Transverse colon (tissue), 4 donors: ENCODE results near the gene LRRC3. TPM values are rescaled to one million over a fixed set of nuclear protein-coding genes. Genes with fewer than 3 reads are reported as not detected.

ENCODE experiments used
- DNase-seq: peaks from one replicate; pipeline ENCODE4 v3.0.0-alpha.2; 2019
- H3K27ac ChIP-seq, 4 donors: fragments of 200-600 bp; sonication (generic); 2 replicates each; pipeline ENCODE4 v1.5.1; 2016 to 2018; ENCODE audit warnings: inconsistent platforms in 4 of 4
- H3K27me3 ChIP-seq: fragments of 200-600 bp; sonication (generic); 2 replicates; pipeline ENCODE4 v1.5.1; 2017; ENCODE audit warnings: inconsistent platforms
- H3K36me3 ChIP-seq, 4 donors: fragments of 200-600 bp; sonication (generic); 2 replicates each; pipeline ENCODE4 v1.5.1; 2017 to 2019; ENCODE audit warnings: inconsistent platforms in 4 of 4
- H3K4me1 ChIP-seq, 4 donors: fragments of 200-600 bp; sonication (generic); 2 replicates each; pipeline ENCODE4 v1.5.1; 2017 to 2020; ENCODE audit warnings: inconsistent platforms in 4 of 4
- H3K4me3 ChIP-seq, 4 donors: fragments of 200-600 bp; sonication (generic); 1 replicate in 1 of 4; 2 replicates in 3 of 4; pipeline versions ENCODE4 v1.5.1 to v1.6.1; 2017 to 2019; ENCODE audit warnings: inconsistent platforms in 4 of 4
- H3K9me3 ChIP-seq, 2 donors: fragments of 200-600 bp; sonication (generic); 2 replicates each; pipeline ENCODE4 v1.5.1; 2017 to 2019; ENCODE audit warnings: inconsistent platforms in 2 of 2
- EP300 ChIP-seq: sonication (generic); formaldehyde crosslinking; IDR thresholded peaks from one replicate; pipeline ENCODE4 v1.6.1; 2017; ENCODE audit warnings: antibody characterized with exemption, low read depth
- POLR2A ChIP-seq: fragments of 450-650 bp; IDR thresholded peaks from one replicate; pipeline ENCODE4 v1.6.1; 2016; ENCODE audit warnings: antibody characterized with exemption, mild to moderate bottlenecking, moderate library complexity
- POLR2AphosphoS5 ChIP-seq, 3 donors: sonication (generic); formaldehyde crosslinking; IDR thresholded peaks; one replicate each; pipeline ENCODE4 v1.6.1; 2016; ENCODE audit warnings: antibody characterized with exemption in 3 of 3
- WGBS, 2 donors: methylation state at CpG; one replicate each; pipeline ENCODE4 v1.1.5; 2018; ENCODE audit warnings: low coverage in 1 of 2; 5-methylcytosine and 5-hydroxymethylcytosine counted together
- in situ Hi-C, 4 donors: fragments of 200-750 bp; cut with MboI; loops; one replicate each; pipeline versions ENCODE4 v1.15.0 to v1.15.1; 2017; ENCODE audit warnings: low sequenced_read_pairs in 3 of 4, low pct_ligation_motif_present in 1 of 4, low pct_unique_long_range_greater_than_20kb in 1 of 4
- intact Hi-C: fragments of 100-400 bp; cut with DNase I; formaldehyde crosslinking; loops from one replicate; pipeline ENCODE4 v1.15.1; 2023; ENCODE audit warnings: low total_unique reads
- total RNA-seq, 4 donors: library from RNA; depleted of rRNA; stranded (reverse); fragments of >200 nt; gene quantifications; one replicate each; pipeline ENCODE4 v1.1.0, GENCODE V29; 2016
- TF ChIP-seq, protein P1 (sequence below), 5 experiments: fragments of 200-600 bp in 3 of 5; fragments of 450-650 bp in 2 of 5; sonication (generic) in 3 of 5; IDR thresholded peaks; 1 replicate in 2 of 5; 2 replicates in 3 of 5; pipeline ENCODE4 v1.5.1; 2016 to 2017; ENCODE audit warnings: antibody characterized with exemption in 5 of 5, inconsistent platforms in 3 of 5, mild to moderate bottlenecking in 2 of 5, moderate library complexity in 1 of 5

The LRRC3 gene
- total RNA-seq, 4 donors from 2014 or later, result 4.4 to 6.7 (median 5.1) TPM

- Histone ChIP-seq H3K27me3 (no peaks in the 10 kb centered on the region), H3K27ac (no peak overlapping the region), H3K36me3 (no peaks in the 10 kb centered on the region), H3K4me3 (no peak overlapping the region), H3K4me1 (peaks cover 0 to 7% (median 5%) of the 10 kb centered on the region in 4 donors), H3K9me3 (no peaks in the 10 kb centered on the region)
- DNase-seq, result no peak
- 87 to 100% methylated on average over 2 to 8 of the region's 8 CpGs for WGBS, 2 donors
- intact Hi-C loops, result no loop called here
- in situ Hi-C loops, result loop anchor here in 1 of 4 donors (25.0 kb wide), 1 partner anchor 198 kb away; the partner anchor contains the start of gene DNMT3L
- no peak for TF ChIP-seq POLR2AphosphoS5 (IDR thresholded peaks at IDR 0.05)
- TF ChIP-seq EP300, result no peak
- no peak for TF ChIP-seq POLR2A
- TF ChIP-seq, protein P1, sequence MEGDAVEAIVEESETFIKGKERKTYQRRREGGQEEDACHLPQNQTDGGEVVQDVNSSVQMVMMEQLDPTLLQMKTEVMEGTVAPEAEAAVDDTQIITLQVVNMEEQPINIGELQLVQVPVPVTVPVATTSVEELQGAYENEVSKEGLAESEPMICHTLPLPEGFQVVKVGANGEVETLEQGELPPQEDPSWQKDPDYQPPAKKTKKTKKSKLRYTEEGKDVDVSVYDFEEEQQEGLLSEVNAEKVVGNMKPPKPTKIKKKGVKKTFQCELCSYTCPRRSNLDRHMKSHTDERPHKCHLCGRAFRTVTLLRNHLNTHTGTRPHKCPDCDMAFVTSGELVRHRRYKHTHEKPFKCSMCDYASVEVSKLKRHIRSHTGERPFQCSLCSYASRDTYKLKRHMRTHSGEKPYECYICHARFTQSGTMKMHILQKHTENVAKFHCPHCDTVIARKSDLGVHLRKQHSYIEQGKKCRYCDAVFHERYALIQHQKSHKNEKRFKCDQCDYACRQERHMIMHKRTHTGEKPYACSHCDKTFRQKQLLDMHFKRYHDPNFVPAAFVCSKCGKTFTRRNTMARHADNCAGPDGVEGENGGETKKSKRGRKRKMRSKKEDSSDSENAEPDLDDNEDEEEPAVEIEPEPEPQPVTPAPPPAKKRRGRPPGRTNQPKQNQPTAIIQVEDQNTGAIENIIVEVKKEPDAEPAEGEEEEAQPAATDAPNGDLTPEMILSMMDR (IDR thresholded peaks at IDR 0.05), result no peak
Measured at GRCh38 chr21:44460441-44460755, 5.1 kb downstream of the LRRC3 start.

DNA sequence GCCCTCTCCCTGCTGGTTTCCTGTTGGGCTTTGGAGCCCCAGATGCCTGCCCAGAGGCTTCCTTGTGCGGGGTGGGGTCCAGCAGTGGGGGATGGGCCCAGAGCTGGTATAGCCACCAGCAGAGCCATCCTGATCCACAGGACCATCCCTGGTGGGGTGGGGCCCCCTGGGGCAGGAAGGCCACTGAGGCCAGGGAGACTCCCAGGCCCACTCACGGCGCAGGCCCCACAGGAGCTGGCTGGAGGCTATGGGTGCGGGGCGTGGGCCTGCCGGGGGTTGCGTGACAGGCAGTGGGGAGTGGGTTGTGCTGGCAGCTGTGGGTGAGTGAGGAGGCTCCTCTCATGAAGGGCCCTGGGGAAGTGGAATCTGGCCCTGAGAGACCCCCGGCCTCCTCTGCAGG, 5.7 kb downstream of the LRRC3 start:
- Histone ChIP-seq H3K4me3 (no peak overlapping the region), H3K9me3 (no peaks in the 10 kb centered on the region), H3K36me3 (no peaks in the 10 kb centered on the region), H3K4me1 (peaks cover 0 to 5% (median 3%) of the 10 kb centered on the region in 4 donors), H3K27ac (no peak overlapping the region), H3K27me3 (no peaks in the 10 kb centered on the region)
- intact Hi-C loops (no loop called here), in situ Hi-C loops (loop anchor here in 1 of 4 donors (25.0 kb wide), 1 partner anchor 199 kb away; the partner anchor contains the start of gene DNMT3L)
- no peak for DNase-seq
- TF ChIP-seq, protein P1 (IDR thresholded peaks at IDR 0.05), result no peak
- TF ChIP-seq EP300 (no peak), POLR2AphosphoS5 (IDR thresholded peaks at IDR 0.05) (no peak), POLR2A (no peak)
- WGBS, 2 donors, result 85% methylated on average over 8 of the region's 8 CpGs; no CpG with 5 or more reads in 1 of the 2 donors

DNA sequence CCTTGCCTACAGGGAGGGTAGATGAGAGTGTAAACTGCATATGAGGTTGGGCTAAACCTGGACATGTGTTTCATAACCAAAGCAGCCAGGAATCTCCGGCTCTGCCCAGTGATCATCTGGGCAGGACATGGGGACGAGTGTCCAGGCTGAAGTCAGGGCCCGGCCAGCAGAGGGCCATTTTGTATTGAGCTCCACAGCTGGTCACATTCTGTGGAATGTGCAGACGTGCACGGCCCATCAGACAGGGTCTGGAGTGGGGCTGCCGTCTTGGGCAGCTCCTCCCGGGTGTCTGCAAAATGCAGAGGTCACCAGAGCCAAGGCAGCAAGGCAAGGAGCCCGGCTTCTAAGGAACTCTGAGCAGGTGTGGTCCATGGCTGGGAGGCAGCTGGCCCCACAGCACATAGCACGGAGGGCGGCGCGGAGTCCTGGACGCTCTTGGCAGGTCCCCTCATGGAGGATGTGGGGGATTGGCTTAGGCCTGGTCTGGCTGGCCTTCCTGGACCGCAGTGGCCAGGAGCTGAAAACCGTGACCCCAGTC, 6.2 kb downstream of the LRRC3 start:
- Histone ChIP-seq H3K27ac (no peak overlapping the region), H3K4me1 (no peaks in the 10 kb centered on the region), H3K27me3 (no peaks in the 10 kb centered on the region), H3K4me3 (no peak overlapping the region), H3K36me3 (no peaks in the 10 kb centered on the region), H3K9me3 (no peaks in the 10 kb centered on the region)
- TF ChIP-seq, protein P1 (IDR thresholded peaks at IDR 0.05), result peak in 1 of 5 experiments; percentile 15
- no peak for TF ChIP-seq EP300
- in situ Hi-C loops (loop anchor here in 1 of 4 donors (25.0 kb wide), 1 partner anchor 199 kb away; the partner anchor contains the start of gene DNMT3L), intact Hi-C loops (no loop called here)
- 85% methylated on average over 15 of the region's 15 CpGs; no CpG with 5 or more reads in 1 of the 2 donors for WGBS, 2 donors
- no peak for DNase-seq

- Histone ChIP-seq H3K4me1 (no peaks in the 10 kb centered on the region), H3K9me3 (no peaks in the 10 kb centered on the region), H3K27ac (no peak overlapping the region), H3K36me3 (no peaks in the 10 kb centered on the region), H3K27me3 (no peaks in the 10 kb centered on the region), H3K4me3 (no peak overlapping the region)
- TF ChIP-seq POLR2AphosphoS5 (IDR thresholded peaks at IDR 0.05) (no peak), EP300 (no peak), POLR2A (no peak)
- TF ChIP-seq, protein P1 (IDR thresholded peaks at IDR 0.05), result no peak
- in situ Hi-C loops, result loop anchor here in 1 of 4 donors (25.0 kb wide), 1 partner anchor 200 kb away; the partner anchor contains the start of gene DNMT3L
- WGBS, 2 donors, result 88% methylated on average over 25 of the region's 25 CpGs; no CpG with 5 or more reads in 1 of the 2 donors
- DNase-seq, result no peak
- intact Hi-C loops, result no loop called here
Measured at GRCh38 chr21:44462086-44462833, 7.0 kb downstream of the LRRC3 start.
